GM21576 (cell line): ENCODE measurements around the gene GRM1.

Source experiments
- ATAC-seq: cut with Tn5 transposase; IDR thresholded peaks from one replicate; pipeline ENCODE4 v1.9.1; 2021; ENCODE audit warnings: mild to moderate bottlenecking, moderate library complexity; ENCODE audit not compliant: unreplicated experiment

Gene GRM1

DNA sequence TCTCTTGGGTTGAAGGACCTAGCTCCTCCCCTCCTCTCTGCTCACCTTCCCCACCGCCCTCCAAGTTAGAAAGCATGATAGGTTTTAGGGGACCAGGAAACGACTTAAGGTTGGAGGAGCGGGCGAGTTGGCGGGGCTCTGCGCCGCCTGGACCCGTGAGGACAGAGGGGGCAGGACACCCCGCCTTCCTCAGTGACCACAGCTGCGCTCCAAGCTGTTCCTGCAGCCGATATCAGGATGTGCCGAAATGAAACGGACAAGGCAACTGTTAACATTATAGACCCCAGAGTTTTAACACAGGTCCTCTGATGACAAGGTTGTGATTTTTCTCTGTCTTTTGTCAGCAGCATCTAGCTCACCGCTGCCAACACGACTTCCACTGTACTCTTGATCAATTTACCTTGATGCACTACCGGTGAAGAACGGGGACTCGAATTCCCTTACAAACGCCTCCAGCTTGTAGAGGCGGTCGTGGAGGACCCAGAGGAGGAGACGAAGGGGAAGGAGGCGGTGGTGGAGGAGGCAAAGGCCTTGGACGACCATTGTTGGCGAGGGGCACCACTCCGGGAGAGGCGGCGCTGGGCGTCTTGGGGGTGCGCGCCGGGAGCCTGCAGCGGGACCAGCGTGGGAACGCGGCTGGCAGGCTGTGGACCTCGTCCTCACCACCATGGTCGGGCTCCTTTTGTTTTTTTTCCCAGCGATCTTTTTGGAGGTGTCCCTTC is at the start of gene GRM1:
Gene GRM1 (plus strand): TSS at position 212 of the 722 bp plus-strand sequence. CDS start 456 bp downstream, at position 668.
- ATAC-seq: no peak

DNA sequence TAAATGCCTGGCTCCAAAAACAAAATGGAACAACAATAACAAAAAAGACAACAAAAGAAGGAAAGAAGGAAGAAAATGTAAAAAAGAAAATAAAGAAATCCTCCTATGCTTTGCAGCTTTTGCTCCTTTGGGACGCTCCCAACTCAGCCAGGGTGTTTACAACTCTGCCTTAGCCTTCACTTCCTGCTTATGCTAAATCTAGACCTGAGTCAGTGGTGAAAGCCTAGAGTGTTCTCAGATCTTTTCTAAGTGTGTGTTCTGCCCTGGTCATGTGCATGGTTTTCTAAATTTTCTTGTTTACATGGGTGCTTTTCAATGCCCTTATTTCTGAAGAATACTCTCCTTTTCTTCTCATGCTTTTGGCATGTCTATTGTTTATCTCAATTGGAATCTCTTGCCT is 19.5 kb upstream of the GRM1 start:
- no peak for ATAC-seq

DNA sequence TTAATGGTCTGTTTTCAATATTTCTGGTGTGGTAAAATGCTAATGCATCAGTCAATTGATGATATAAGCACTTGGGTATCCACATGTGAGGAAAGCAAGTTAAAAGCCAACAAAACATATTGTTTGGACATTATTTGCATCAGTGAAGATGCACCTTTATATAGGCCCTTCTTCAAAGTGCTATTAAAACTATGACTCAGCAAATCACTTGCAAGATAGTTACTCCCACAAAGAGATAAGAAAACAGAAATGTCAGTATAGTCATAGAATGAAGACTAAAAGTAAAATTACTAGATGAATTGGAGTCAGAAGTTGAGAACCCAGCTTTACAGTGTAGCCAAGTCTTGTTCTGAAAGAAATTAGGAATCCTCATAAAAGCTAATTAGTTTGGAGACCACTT is 14.6 kb upstream of the GRM1 start:
- no peak for ATAC-seq

DNA sequence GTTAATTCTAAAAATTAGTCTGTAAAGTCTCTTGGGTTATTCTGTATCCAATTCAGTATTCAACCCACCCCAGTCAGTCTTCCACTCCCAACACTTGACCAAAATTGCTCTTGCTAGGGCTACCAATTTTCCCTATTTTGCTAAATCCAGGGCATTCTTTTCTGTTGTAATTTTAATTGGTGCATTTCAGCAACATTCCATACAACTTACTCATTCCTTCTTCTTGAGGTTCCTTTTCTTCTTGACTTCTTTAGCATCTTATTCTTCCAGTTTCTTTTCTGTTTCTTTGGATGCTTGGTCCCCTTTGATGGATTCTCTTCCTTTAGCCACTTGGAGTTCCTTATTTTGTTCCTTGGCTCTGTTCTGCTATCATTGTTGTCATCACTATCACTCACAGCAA is 11.2 kb upstream of the GRM1 start:
- ATAC-seq: no peak

DNA sequence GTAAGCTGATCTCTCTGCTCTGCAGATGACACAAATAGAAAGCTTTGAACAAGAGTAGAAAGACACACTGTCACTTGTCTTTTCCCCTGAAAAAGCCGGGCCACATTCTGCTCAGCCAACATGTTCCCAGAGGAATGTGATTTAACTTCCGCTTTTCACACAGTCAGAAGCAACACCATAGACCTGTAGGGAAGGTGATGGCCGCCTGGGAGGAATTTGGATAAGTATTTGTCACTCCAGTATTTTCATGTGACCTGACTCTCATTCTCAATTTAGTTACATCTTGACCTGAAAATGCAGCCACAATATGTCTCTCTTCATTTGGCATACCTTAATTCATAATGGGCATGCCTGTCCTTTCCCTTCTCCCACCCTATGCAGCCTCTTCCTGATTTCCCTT is 2.0 kb upstream of the GRM1 start:
- no peak for ATAC-seq

DNA sequence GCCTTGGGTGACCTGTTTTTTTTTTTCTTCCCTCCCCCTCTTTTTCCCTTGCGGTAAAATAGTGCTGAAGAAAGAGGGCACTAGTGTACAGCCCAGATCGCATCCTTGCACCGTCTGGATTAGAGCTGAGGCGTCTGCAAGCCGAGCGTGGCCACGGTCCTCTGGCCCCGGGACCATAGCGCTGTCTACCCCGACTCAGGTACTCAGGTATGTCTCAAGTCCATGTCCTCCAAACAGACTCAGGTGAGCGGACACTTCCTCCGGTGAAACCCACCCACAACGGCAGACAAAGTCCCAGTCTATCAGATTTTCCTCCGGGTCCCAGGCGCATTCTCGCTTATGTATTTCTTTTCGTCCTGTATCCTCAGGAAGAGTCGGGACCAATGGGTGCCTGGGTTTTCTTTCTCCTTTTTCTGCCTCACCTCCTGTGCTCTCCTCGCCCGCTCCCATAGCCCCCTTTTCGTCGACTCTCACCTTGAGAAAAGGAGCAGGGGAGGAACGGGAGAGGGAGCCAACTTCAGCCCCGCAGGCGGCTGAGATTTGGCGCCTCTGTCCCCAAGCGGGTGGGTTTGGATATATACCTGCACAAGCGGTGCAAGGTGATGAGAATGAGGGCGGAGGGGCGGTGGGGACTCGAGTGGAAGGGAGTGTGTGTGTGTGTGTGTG is 1.1 kb upstream of the GRM1 start:
- no peak for ATAC-seq

DNA sequence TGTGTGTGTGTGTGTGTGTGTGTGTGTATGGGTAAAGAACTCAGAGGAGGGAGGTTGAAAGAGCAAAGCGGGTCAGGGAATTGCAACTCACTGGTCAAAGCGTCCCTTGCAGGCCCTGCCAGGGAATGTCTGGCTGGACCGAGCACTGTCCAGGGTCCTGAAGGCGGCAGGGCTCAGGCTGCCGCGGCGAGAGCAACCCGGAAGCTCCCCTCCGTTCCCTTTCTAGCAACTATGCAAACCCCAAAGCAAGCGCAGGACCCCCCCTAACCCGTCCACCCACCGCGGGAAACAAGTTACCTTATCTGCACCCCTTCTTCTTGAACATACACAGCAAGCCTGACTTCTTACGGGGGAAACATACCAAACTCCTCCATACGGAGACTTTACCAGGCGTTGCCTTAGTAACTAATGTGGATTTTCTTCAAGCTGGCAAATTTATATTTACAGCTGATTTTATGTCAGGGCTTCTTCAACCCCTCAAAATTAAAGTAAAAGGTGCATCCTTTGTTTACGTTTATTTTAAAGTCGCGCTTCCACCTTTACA is 538 bp upstream of the GRM1 start:
- ATAC-seq: peak; percentile 75

DNA sequence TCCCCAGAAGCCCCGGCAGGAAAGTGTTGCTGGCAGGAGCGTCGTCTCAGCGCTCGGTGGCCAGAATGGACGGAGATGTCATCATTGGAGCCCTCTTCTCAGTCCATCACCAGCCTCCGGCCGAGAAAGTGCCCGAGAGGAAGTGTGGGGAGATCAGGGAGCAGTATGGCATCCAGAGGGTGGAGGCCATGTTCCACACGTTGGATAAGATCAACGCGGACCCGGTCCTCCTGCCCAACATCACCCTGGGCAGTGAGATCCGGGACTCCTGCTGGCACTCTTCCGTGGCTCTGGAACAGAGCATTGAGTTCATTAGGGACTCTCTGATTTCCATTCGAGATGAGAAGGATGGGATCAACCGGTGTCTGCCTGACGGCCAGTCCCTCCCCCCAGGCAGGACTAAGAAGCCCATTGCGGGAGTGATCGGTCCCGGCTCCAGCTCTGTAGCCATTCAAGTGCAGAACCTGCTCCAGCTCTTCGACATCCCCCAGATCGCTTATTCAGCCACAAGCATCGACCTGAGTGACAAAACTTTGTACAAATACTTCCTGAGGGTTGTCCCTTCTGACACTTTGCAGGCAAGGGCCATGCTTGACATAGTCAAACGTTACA is 817 bp downstream of the GRM1 start:
- ATAC-seq: no peak

DNA sequence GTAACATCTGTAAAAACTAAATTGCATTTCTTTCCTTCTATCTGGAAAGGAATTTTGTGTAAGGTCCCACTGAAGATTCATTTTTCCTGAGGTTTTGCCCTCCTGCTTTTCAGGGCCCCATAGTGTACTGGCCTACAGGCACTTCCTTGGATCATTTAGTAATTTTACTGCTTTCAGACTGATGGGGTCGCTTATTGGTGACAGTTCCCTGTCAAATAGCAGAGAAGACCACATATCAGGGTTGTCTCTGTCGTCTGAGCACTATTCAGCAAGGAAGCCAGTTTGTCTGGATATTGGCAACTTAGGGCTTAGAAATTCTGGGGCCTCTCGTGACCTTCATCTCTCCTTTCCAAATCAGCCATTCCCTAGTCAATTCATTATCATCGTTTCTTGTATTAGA is 3.5 kb downstream of the GRM1 start:
- ATAC-seq: no peak

DNA sequence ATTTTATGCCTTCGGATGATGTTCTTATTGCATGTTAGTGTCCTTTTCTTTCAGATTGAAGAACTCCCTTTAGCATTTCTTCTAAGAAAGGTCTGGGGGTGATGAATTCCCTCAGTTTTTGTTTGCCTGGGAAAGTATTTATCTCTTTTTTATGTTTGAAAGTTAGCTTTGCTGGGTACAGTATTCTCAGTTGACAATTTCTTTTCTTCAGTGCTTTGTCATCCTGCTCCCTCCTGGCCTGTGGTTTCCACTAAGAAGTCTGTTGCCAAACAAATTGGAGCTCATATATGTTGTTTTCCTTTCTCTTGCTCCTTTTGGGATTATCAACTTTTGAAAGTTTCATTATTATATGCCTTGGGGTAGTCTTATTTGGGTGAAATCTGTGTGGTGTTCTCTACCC is 11.5 kb downstream of the GRM1 start:
- ATAC-seq: no peak

DNA sequence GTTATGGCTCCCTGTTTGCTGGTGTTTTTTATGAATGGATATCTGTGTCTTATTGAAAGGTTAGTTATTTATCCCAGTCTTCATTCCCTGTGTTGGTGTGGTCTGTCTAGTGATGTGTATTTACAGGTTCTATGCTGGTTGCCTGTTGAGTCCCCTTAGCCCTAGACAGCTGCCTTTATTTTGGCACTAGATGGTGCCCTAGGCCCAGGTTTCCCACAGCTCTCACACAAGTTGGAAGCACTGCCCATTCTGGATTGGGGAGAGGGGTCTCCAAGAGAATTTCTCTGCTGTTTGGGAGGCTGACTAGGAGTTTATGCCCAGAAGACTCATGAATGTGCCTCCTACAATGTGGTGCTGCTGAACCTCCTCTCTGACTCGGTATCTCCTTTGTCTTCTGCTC is 12.4 kb downstream of the GRM1 start:
- peak; percentile 53 for ATAC-seq

DNA sequence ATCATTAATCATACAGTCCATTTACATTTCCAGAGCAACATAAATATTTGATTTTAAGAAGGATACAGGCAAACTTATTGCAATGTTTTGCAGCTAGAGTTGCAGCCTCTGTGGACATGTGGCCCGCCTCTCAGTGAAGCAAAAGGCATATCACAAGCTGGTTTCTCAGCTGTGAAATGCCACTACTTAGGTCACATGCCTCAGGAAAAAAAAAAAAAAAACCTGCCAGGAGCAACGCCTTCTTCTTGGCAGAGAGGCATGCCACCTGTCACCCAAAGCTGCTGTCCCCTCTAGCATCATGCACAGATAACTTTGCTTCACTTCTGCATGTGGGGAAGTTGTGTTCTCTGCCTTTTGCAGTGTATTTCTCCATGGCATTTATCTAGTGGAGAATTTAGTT is 18.5 kb downstream of the GRM1 start:
- no peak for ATAC-seq

DNA sequence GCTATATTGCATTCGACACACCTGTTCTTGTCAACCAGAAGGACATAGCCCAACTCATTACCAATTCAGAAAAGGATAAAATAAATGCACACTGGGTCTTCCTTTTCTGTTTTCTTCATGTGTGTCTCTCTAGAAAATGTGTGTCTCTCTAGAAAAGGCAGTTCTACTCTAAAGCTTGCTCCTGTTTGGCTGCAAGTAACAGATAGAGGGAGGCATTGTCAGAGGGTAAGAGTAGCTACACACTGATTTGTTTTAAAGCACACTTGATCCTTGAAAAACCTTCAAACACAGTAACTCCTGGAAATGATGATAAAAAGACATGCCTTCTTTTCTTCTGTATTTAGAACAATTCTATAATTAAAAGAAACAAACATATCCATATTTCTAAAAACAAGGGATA is 21.3 kb downstream of the GRM1 start:
- no peak for ATAC-seq

DNA sequence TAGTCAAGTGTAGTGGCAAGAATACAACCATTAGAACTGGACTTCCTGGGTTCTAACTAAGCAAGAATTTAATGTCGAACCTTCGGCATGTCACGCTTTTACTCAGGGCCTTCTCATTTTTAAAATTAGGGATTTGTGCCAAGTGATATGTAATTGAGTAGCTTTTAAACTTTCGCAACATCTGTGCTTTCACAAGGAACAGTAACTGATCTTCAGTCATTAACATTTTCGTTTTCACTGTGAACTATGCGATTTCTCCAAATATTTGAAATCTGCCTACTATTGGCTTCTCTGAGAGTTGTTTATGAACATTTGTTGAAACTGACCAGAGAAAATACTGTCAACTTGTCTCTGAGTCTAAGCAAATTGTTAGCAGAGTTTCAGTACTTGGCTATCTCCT is 27.6 kb downstream of the GRM1 start:
- no peak for ATAC-seq

DNA sequence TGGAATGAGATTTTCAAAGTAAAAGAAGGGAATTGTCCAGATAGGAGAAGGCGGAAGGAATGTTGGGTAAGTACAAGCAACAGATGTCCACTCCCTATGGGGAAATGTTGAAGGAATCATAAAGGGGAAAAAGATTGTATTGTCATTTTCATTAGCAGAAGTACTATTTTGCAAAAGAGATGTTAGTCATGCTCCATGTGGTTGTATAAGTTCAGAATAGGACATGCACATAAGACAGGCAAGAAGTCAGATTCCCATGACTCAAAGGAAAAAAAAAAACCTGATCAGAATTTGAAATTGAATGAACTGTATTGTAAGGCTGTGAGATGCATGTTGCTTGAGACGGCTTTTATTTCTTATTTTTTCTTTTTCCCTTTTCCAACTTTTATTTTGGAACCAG is 36.8 kb downstream of the GRM1 start:
- ATAC-seq: no peak

DNA sequence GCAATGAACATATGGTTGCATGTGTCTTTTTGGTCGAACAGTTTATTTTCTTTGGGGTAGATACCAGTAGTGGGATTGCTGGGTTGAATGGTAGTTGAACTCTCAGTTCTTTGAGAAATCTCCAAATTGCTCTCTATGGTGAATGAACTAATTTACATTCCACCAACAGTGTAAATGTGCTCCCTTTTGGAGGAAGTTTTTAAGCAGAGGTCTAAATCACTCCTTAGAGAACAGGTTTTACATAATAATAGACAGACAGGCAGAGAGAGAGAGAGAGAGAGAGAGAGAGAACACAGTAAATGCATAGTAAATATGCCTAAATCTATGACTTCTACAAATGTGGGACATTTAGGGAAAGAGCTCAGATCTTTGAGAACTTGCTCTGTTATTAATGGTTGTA is 37.6 kb downstream of the GRM1 start:
- ATAC-seq: no peak

DNA sequence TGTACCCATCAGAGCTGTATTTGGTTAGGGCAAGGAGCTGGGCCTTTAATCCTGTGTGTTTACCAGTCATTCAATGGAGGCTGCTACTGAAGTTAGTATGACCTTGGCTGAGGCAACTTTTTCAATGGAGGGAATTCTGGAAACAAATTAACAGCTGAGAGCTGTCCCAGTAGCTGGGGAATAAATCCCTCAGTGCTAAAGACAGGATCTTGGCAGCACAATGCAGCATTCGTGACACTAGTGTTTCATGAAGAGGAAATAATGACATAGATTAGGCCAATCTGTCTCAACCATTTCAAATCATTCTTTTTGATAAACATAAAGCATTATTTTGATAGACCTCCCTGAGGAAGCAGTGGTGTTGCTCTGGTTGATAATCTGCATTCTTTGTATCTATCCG is 42.9 kb downstream of the GRM1 start:
- no peak for ATAC-seq

DNA sequence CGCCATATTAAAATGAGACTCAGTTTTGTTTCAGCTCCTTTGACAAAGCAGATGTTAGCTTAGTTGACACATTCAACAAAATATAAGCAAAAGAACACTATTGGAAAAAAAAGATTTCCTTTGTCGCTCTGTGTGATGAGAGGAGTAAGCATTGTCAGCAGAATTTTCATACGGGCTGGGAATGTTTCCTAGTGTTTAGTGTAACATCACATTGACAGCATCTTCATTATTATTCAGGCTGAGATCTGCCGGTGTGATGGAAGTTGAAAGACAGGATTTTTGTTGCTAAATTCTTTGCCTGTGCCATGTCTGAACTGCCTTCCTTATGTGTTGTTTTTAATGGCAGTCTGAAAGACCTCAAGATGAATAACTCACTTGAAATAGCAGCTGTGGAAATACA is 49.1 kb downstream of the GRM1 start:
- no peak for ATAC-seq

DNA sequence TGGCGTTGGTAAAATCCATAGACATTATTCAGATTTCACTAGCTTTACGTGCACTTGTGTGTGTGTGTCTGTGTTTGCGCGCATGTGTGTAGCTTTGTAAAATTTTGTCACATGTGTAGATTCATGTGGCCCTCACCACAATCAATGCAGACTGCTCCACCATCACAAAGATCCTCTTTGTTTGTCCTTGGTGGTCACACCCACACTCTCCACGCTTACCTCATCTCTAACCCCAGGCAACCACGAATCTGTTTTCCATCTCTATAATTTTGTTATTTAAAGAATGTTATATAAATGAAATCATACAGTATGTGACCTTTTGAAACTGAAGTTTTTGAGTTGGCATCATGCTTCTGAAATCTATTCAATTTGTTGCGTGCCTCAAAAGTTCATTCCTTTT is 58.5 kb downstream of the GRM1 start:
- no peak for ATAC-seq

DNA sequence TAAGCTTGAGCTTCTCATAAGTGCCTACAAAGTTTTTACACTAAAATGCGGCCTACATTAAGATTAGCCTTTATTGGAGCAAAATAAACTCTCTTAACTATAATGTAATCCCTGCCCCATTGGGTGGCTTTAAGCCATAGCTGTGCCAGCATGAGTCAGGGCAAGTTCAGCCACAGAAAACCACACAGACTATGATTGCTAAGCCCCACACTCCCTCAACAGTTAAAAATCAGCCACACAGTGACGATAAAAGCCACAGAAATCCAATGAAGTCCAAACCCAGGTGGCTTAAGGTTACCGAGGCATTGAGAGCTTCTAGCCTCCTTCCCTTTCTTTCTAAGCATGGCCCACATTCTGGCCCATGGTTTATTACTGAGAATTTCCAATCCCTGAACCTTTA is 61.6 kb downstream of the GRM1 start:
- ATAC-seq: no peak

DNA sequence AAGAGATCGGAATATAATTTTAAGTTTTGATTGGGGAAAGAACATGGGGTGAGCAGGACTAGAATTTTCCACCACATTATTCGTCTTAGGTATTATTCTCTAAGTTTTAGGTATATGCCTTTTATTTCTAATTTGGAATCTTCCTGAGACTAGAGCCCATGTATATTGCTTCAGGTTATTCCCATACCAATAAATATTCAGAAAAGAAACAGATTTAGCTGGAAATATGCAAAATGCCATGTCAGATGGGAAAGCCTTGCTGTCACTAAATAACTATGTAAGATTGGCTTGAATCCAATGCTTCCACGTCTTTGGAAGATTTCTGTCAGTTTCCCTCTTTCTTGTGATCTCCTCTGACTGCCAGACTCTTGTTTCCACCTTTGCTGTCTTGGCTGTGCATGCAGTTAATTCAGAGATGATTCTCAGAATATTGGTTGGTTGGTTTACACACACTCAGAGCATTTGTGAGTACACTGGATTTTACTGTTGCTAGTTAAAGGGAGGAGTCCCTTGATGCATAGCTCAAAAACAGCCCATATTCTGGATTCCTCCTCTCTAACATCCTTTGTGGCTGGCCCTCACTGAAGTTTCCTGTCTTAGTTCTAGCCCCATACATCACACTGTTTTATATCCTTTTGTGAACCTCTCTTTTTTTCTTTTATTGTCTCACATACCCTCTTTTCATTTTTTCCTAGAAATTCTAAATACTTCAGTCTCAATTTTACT is 64.3 kb downstream of the GRM1 start:
- no peak for ATAC-seq
